Measurements from ENCODE around the gene ZFAND2A. TPM values are rescaled to one million over a fixed set of nuclear protein-coding genes. Genes with fewer than 3 reads are reported as not detected.

The ZFAND2A gene
- total RNA-seq, 1 donor from 2014 or later, result 14.1 TPM

GRCh38 chr7:1103789-1104515 is 56.0 kb downstream of the ZFAND2A start:
- Mint-ChIP-seq H3K36me3 (ENCODE audit: insufficient read depth) (peaks cover 1% of the 10 kb centered on the region), H3K27ac (no peak overlapping the region), H3K4me3 (ENCODE audit: low read depth) (no peak overlapping the region), H3K9me3 (ENCODE audit: low read depth) (no peaks in the 10 kb centered on the region), H3K27me3 (no peaks in the 10 kb centered on the region), H3K4me1 (ENCODE audit: low read depth) (peaks cover 21% of the 10 kb centered on the region)
- no peak for DNase-seq (ENCODE audit: low spot score, unreplicated experiment)
- no peak for TF ChIP-seq CTCF (IDR thresholded peaks at IDR 0.05; ENCODE audit: unreplicated experiment)

GRCh38 chr7:1103009-1103788 is 56.8 kb downstream of the ZFAND2A start:
- TF ChIP-seq CTCF (IDR thresholded peaks at IDR 0.05; ENCODE audit: unreplicated experiment), result no peak
- Mint-ChIP-seq H3K4me1 (ENCODE audit: low read depth) (peaks cover 21% of the 10 kb centered on the region), H3K36me3 (ENCODE audit: insufficient read depth) (peaks cover 3% of the 10 kb centered on the region), H3K9me3 (ENCODE audit: low read depth) (peaks cover 1% of the 10 kb centered on the region), H3K27ac (no peak overlapping the region), H3K27me3 (no peaks in the 10 kb centered on the region), H3K4me3 (ENCODE audit: low read depth) (no peak overlapping the region)
- DNase-seq (ENCODE audit: low spot score, unreplicated experiment), result no peak

Other genes starting within 250 kb of the ZFAND2A start
- gene ADAP1, start 205.5 kb downstream of the ZFAND2A start, total RNA-seq, result 10.3 and 10.7 TPM in 2 replicates
- 20.3 and 20.6 TPM in 2 replicates for gene COX19, start 184.6 kb downstream of the ZFAND2A start, total RNA-seq
- 1.2 and 1.6 TPM in 2 replicates for gene CYP2W1, start 177.0 kb downstream of the ZFAND2A start, total RNA-seq
- 1.6 and 1.9 TPM in 2 replicates for gene GPR146, start 115.7 kb downstream of the ZFAND2A start, total RNA-seq
- 0.50 and 0.64 TPM in 2 replicates for gene GPER1, start 72.1 kb downstream of the ZFAND2A start, total RNA-seq
- not detected in 2 replicates for gene UNCX, start 72.7 kb upstream of the ZFAND2A start, total RNA-seq